GM18907 (cell line): ENCODE data around the gene SLC29A4.
"Not testable (repeated sequence)": the region's sequence is repeated elsewhere in the genome, so short reads cannot be mapped to it uniquely, and the experiment has no call there.

ENCODE experiments used
- ATAC-seq: cut with Tn5 transposase; IDR thresholded peaks from one replicate; pipeline ENCODE4 v1.9.1; 2021; ENCODE audit warnings: mild to moderate bottlenecking, moderate library complexity; ENCODE audit not compliant: unreplicated experiment

Gene SLC29A4

GRCh38 chr7:5295039-5296014, 12.6 kb downstream of the SLC29A4 start:
- no peak for ATAC-seq

- no peak for ATAC-seq
These were observed 13.4 kb downstream of the SLC29A4 start for GRCh38 chr7:5296015-5296610.

- peak; percentile 41 for ATAC-seq
These were observed 14.0 kb downstream of the SLC29A4 start for GRCh38 chr7:5296611-5297226.

- ATAC-seq: no peak
These were observed 17.6 kb downstream of the SLC29A4 start for GRCh38 chr7:5300366-5300765.

- no peak for ATAC-seq
These were observed 19.8 kb downstream of the SLC29A4 start for GRCh38 chr7:5302577-5302976.

- ATAC-seq: no peak
These were observed 20.3 kb downstream of the SLC29A4 start for GRCh38 chr7:5303061-5303460.

- no peak for ATAC-seq
These were observed 21.1 kb downstream of the SLC29A4 start for GRCh38 chr7:5303591-5304505.

GRCh38 chr7:5305050-5305449, 22.3 kb downstream of the SLC29A4 start:
- ATAC-seq: not testable (repeated sequence)

GRCh38 chr7:5307221-5308142, 24.7 kb downstream of the SLC29A4 start:
- ATAC-seq: not testable (repeated sequence)

GRCh38 chr7:5309146-5309545, 26.4 kb downstream of the SLC29A4 start:
- ATAC-seq: no peak

- no peak for ATAC-seq
These were observed 28.2 kb downstream of the SLC29A4 start for GRCh38 chr7:5310822-5311405.

GRCh38 chr7:5312276-5313070, 29.7 kb downstream of the SLC29A4 start:
- not testable (repeated sequence) for ATAC-seq

- ATAC-seq: not testable (repeated sequence)
These were observed 30.5 kb downstream of the SLC29A4 start for GRCh38 chr7:5313076-5313885.

- no peak for ATAC-seq
These were observed 32.1 kb downstream of the SLC29A4 start for GRCh38 chr7:5314864-5315263.

- no peak for ATAC-seq
These were observed 33.0 kb downstream of the SLC29A4 start for GRCh38 chr7:5315761-5316160.

- not testable (repeated sequence) for ATAC-seq
These were observed 35.9 kb downstream of the SLC29A4 start for GRCh38 chr7:5318613-5319012.

GRCh38 chr7:5320391-5320790, 37.6 kb downstream of the SLC29A4 start:
- no peak for ATAC-seq
